ENCODE data around the gene PALD1.

The PALD1 gene

DNA sequence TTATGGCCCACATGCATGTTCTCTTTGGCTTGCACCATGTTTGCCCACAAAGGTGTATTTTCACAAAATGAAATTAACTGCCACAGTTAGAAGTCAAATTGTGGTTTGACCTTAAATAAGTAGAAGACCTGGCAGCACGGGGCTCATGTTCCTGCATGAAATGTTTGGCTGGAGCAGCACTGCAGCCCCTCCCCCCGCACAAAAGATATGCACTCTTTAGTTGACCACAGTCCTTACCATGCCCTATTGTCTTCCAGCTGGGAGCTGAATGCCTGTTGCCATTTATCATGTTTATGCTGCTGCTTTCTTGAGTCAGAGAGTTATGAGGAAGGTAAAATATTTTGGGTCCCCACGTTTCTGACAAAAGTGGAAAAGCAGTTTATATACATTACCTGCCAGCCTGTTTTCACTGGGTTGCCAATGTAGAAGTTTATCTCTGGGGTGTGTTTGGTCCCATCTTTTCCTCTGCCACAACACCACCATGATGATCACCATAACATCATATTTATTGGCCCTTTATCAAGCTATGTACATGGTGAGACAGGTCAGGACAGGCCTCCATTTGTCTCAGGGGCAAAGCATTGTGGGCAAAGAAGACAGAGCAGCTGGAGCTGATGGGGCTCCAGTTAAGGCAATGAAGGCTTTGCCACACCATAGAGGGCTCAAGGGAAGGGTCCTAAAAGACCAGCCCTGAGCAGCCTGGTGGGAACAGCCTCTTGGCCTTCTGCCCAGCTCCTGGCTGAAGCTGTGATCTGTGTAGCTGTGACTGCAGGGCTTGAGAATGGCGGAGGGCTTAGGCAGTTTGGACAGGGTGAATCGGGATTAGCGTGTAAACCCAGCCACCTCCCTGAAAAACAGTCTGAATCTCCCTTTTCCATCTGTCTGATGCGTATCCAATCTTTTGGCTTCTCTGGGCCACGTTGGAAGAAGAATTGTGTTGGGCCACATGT lies 118.6 kb downstream of the PALD1 start:
- DNase-seq (ENCODE audit: low spot score in 2 of 2) (peak in 1 of 2 donors; percentile 2), ATAC-seq (replicated peaks; ENCODE audit: extremely low read depth, poor library complexity, severe bottlenecking) (no peak)
- Mint-ChIP-seq H3K9me3 (no peaks in the 10 kb centered on the region), H3K27me3 (no peaks in the 10 kb centered on the region), H3K4me1 (peaks cover 81% of the 10 kb centered on the region), H3K27ac (ENCODE audit: low read depth) (no peak overlapping the region), H3K36me3 (ENCODE audit: insufficient read depth) (peaks cover 65% of the 10 kb centered on the region), H3K4me3 (peak overlapping the region; percentile 96)

DNA sequence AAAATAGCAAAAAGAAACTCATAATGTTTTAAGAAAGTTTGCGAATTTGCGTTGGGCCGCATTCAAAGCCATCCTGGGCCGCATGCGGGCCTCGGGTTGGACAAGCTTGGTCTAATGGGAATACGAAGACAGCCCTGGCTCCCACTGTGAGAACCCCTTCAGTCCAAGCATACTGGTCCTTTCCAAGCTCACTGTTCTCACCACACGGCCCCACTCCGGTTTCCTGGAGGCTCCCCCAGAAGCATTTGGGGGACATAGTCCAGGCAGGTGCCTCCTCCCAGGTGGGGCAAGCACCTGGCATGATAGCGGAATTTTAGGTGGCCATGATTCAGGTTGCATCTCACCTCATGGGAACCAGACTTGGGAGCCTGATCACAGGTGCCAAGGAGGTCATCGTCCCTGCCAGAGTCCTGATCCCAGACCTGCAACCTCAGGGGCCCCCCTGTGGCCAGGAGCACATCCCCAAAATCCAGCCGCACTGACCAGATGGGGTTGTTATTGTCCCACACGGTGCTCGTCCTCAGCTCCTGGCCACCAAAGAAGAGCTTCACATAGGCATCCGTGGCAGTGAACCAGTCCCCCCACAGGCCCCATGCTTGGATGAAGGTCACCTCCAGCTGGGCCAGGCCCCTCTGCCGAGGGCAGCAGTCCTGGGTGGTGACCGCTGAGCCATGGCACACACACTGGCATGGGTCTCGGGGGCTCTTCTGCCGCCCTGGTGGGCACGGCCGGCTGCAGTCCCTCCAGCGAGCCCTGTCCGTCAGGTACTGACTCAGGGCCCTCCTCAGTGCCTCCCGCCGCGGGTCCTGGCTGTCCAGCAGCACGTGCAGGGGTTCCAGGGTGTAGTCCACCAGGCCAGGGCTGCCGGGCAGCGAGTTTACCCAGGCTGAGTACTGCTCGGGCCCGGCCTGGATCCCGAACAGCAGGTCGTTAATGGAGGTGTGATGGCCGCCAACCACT lies 119.6 kb downstream of the PALD1 start:
- Mint-ChIP-seq H3K9me3 (no peaks in the 10 kb centered on the region), H3K27me3 (no peaks in the 10 kb centered on the region), H3K36me3 (ENCODE audit: insufficient read depth) (peaks cover 71% of the 10 kb centered on the region), H3K27ac (ENCODE audit: low read depth) (peak overlapping the region; percentile 67), H3K4me3 (peak overlapping the region; percentile 96), H3K4me1 (peaks cover 78% of the 10 kb centered on the region)
- ATAC-seq (replicated peaks; ENCODE audit: extremely low read depth, poor library complexity, severe bottlenecking) = no peak
- DNase-seq (ENCODE audit: low spot score in 2 of 2) = peak in 1 of 2 donors; percentile 6

DNA sequence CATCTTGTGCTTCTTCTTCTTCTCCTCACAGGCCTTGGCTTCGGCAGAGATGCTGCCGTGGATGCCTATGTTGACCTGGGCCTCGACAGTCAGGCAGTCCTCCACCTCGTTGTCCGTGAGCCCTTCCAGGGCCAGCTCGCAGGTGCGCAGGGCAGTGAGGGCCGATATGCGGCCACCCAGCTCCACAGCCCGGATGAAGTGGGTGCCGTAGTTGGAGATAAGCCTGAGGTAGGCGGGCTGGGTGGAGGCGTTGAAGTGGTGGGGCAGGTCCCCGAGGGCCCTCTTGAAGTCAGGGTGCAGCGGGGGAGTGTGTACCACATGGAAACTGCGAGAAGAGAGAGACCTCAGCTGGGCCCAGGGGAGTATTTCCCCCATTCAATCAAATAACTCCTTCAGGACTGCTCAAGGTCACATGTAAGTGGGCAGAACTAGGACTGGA lies 120.3 kb downstream of the PALD1 start:
- H3K9me3 Mint-ChIP-seq = no peaks in the 10 kb centered on the region

DNA sequence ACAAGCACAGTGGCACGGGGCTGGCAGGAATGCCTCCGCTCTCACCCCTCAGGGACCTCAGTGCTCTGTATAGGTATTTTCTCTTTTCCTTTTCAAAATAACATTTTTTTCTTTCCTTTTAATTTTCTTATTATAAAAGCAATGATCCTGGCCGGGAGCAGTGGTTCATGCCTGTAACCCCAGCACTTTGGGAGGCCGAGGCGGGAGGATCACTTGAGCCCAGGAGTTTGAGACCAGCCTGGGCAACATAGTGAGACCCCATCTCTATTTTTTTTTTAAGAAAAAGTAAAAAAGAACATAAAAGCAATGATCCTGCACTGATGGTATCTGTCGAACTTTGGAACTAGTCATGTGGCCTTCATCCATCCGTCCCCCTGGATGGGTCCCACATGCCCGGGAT lies 120.8 kb downstream of the PALD1 start:
- no peaks in the 10 kb centered on the region for H3K27me3 Mint-ChIP-seq
- DNase-seq (ENCODE audit: low spot score in 2 of 2) (no peak), ATAC-seq (replicated peaks; ENCODE audit: extremely low read depth, poor library complexity, severe bottlenecking) (no peak)
- peaks cover 73% of the 10 kb centered on the region for H3K36me3 Mint-ChIP-seq (ENCODE audit: insufficient read depth)
- peak overlapping the region; percentile 67 for H3K27ac Mint-ChIP-seq (ENCODE audit: low read depth)
- no peaks in the 10 kb centered on the region for H3K9me3 Mint-ChIP-seq
- H3K4me1 Mint-ChIP-seq = peaks cover 84% of the 10 kb centered on the region
- H3K4me3 Mint-ChIP-seq = peak overlapping the region; percentile 96

More for the DNA sequence above, 120.3 kb downstream of the PALD1 start:
- H3K27ac Mint-ChIP-seq (ENCODE audit: low read depth) = peak overlapping the region; percentile 67
- peak overlapping the region; percentile 96 for H3K4me3 Mint-ChIP-seq
- ATAC-seq (replicated peaks; ENCODE audit: extremely low read depth, poor library complexity, severe bottlenecking) (no peak), DNase-seq (ENCODE audit: low spot score in 2 of 2) (no peak)
- peaks cover 71% of the 10 kb centered on the region for H3K36me3 Mint-ChIP-seq (ENCODE audit: insufficient read depth)
- no peaks in the 10 kb centered on the region for H3K27me3 Mint-ChIP-seq
- H3K4me1 Mint-ChIP-seq = peaks cover 85% of the 10 kb centered on the region

DNA sequence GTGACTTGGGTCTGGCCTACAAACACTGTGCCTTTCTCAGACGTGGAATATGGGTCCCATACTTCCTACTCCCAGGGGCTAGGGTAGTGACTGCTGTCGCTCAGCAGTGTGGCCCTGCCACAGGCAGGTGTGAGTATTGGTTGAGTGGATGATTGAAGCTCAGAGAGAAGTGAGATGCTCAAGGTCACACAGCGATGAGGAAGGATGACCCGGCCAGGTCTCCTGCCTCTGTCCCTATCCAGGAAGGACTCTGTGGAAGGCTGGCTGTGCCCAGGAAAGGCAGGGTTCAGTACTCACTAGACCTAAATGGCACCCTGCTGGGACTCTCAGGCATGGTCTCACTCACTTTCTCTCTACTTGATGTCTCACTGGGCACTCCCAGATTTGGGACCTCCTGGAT lies 121.2 kb downstream of the PALD1 start:
- Mint-ChIP-seq H3K27ac (ENCODE audit: low read depth) (no peak overlapping the region), H3K27me3 (no peaks in the 10 kb centered on the region), H3K9me3 (no peaks in the 10 kb centered on the region), H3K4me3 (peak overlapping the region; percentile 96), H3K36me3 (ENCODE audit: insufficient read depth) (peaks cover 73% of the 10 kb centered on the region), H3K4me1 (peaks cover 81% of the 10 kb centered on the region)
- DNase-seq (ENCODE audit: low spot score in 2 of 2) = no peak
- no peak for ATAC-seq (replicated peaks; ENCODE audit: extremely low read depth, poor library complexity, severe bottlenecking)

DNA sequence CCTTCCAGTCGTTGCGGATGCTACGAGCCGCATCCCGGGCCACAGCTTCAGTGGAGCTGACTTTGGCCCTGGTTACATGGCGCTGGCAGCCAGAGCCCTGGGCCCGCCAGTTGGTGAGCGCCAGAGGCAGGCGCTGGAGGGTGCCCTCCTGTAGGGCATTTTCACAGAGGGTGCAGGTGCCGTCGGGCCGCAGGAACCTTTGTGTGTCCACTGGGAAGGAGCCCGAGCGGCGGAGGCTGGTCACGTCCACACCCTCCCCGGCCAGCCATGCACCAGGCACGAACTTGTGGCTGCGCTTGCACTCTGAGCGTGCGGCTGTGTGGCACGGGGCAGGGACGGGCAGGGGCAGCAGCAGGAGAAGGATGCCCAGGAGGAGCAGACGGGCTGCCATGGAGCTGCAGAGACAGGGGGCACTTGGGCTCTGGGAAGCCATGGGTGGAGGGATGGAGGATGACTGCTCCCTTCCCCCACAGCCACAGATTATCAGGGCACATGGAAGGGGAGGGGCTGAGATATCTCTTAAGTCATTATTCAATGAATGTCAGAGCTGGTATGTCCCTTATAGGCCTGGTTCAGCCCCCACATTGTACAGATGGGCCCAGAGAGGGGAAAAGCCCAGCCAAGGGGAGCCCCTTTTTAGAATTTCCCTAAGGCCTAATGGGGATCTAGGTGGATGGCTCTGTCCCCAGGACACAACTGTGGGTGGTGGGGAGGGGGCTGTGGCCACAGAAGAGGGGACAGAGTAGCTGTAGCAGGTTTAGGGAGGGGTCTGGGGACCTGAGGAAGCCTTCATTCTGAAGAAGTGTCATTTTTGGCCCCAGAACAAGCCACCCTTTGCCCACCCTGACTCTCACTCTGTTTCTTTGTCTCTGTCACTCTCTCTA lies 122.2 kb downstream of the PALD1 start:
- H3K27ac Mint-ChIP-seq (ENCODE audit: low read depth) = peak overlapping the region; percentile 91
- H3K4me3 Mint-ChIP-seq = peak overlapping the region; percentile 96
- H3K27me3 Mint-ChIP-seq = no peaks in the 10 kb centered on the region
- H3K4me1 Mint-ChIP-seq = peaks cover 75% of the 10 kb centered on the region
- H3K9me3 Mint-ChIP-seq = no peaks in the 10 kb centered on the region
- no peak for ATAC-seq (replicated peaks; ENCODE audit: extremely low read depth, poor library complexity, severe bottlenecking)
- no peak for DNase-seq (ENCODE audit: low spot score in 2 of 2)
- peaks cover 66% of the 10 kb centered on the region for H3K36me3 Mint-ChIP-seq (ENCODE audit: insufficient read depth)

DNA sequence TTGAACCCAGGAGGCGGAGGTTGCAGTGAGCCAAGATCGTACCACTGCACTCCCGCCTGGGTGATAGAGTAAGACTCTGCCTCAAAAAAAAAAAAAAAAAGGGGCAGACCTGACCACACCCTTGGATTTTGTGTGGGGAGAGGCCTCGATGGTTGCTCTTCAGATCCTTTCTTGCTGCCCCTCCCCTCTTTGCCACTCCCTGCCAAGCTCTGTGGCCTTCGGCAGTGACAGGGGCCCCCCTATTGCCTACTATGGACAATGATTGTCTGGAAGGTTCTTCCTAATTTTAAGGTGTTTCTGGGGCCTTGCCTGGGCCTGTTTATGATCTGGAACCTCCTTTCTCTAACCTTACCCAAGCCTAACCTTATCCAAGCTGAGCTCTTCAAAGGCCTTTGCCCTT lies 123.2 kb downstream of the PALD1 start:
- H3K9me3 Mint-ChIP-seq = no peaks in the 10 kb centered on the region
- H3K27ac Mint-ChIP-seq (ENCODE audit: low read depth) = peak overlapping the region; percentile 91
- DNase-seq (ENCODE audit: low spot score in 2 of 2) (no peak), ATAC-seq (replicated peaks; ENCODE audit: extremely low read depth, poor library complexity, severe bottlenecking) (no peak)
- no peaks in the 10 kb centered on the region for H3K27me3 Mint-ChIP-seq
- H3K4me3 Mint-ChIP-seq = peak overlapping the region; percentile 96
- peaks cover 65% of the 10 kb centered on the region for H3K4me1 Mint-ChIP-seq
- peaks cover 57% of the 10 kb centered on the region for H3K36me3 Mint-ChIP-seq (ENCODE audit: insufficient read depth)

DNA sequence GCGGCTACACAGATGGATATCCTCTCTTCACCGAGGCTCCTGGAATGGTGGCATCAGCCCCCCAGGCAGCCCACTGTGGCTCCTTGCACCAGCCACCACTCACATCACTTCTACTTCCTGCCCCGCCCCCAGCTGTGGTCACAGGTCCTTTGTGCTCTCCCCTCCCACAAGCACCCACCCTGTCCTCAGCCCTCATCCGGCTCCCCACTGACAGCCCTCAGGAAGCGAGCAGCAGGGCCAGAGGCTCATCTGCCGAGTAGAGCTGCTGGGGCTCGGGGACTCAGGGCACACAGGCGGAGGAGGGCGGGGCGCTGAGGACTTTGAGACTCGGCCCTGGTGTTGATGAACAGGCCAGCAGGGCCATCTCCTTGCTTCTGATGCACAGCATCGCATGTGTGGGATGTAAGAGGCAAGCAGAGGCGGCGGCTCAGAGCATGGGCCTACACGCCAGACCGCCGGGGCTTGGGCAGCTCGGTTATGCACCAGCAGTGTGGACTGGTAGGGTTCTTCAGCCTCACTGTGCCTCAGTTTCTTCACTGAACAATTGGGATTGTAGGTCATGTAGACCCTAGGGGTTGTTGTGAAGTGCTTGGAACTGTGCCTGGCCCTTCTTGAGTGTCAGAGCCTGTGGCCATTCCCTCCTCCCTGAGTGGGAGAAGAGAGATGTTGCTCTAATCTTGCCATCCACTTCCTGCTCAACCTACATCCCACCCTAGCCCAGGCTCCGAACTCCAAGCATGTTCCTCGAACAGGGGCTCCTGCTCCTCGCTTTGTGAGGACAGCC lies 124.3 kb downstream of the PALD1 start, which contains the start of gene PRF1:
Gene PRF1, minus strand, starts transcription at position 77 of the 784 bp plus-strand sequence. CDS start 1,839 bp downstream, outside the sequence.
- Mint-ChIP-seq H3K4me3 (peak within 1 kb of the TSS; percentile 96), H3K36me3 (ENCODE audit: insufficient read depth) (peaks cover 50% of the 10 kb centered on the region), H3K4me1 (peaks cover 64% of the 10 kb centered on the region), H3K27ac (ENCODE audit: low read depth) (peak within 1 kb of the TSS; percentile 91), H3K27me3 (no peaks in the 10 kb centered on the region), H3K9me3 (peaks cover 5% of the 10 kb centered on the region)
- ATAC-seq (replicated peaks; ENCODE audit: extremely low read depth, poor library complexity, severe bottlenecking) (peak; percentile 92), DNase-seq (ENCODE audit: low spot score in 2 of 2) (peak; percentile 71 to 84)

DNA sequence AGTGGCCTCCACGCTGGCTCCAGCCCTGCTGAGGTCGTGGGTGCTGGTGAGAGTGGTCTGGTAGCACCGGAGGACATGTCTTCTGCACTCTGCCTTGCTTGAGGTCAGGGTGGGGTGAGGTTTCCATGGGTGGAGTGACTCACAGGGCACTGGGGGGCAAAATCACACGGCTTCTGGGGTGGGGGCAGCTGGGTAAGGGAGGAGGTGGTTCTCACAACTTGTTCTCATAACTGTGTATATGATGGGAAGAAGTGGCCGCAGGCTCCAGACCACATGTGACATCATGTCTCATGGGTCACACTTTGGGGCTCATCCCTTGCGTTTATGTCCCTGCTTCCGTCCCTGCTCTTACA lies 124.9 kb downstream of the PALD1 start:
- Mint-ChIP-seq H3K4me1 (peaks cover 62% of the 10 kb centered on the region), H3K9me3 (peaks cover 5% of the 10 kb centered on the region), H3K27ac (ENCODE audit: low read depth) (peak overlapping the region; percentile 91), H3K4me3 (peak overlapping the region; percentile 96), H3K36me3 (ENCODE audit: insufficient read depth) (peaks cover 44% of the 10 kb centered on the region), H3K27me3 (no peaks in the 10 kb centered on the region)
- DNase-seq (ENCODE audit: low spot score in 2 of 2) = peak; percentile 41 to 56
- peak; percentile 45 for ATAC-seq (replicated peaks; ENCODE audit: extremely low read depth, poor library complexity, severe bottlenecking)

DNA sequence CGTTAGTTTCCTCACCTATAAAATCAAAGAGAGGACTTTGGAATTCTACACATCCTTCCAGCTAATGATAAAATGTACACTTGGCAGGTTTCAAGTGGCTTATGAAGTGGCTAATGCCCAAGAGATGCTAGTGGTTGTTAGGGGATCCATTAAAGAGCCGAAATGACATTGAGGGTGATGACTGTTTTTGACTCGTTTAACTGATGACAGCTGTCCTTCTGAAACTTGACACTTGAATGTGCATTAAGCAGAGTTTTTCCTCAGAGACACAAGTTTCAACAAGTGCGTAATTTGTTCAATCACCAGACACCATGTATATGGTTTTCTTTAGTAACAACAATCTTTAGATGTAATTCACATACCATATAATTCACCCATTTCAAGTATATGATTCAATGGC lies 125.5 kb downstream of the PALD1 start:
- H3K4me1 Mint-ChIP-seq = peaks cover 55% of the 10 kb centered on the region
- no peak for ATAC-seq (replicated peaks; ENCODE audit: extremely low read depth, poor library complexity, severe bottlenecking)

DNA sequence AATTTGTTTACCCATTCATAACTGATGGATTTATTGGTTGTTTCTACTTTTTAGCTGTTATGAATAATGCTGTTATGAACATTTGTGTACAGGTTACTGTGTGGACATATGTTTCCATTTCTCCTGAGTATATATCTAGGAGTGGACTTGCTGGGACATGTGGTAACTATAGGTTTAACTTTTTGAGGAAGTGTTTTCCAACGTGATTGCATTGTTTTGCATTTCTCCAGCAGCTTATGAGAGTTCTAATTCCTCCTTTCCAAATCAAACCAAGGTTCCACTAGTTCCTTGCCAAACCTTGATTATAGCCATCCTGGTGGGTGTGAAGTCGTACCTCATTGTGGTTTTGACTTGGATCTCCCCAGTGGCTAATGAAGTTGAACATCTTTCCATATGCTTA lies 126.6 kb downstream of the PALD1 start:
- DNase-seq (ENCODE audit: low spot score in 2 of 2) (no peak), ATAC-seq (replicated peaks; ENCODE audit: extremely low read depth, poor library complexity, severe bottlenecking) (no peak)
- Mint-ChIP-seq H3K27ac (ENCODE audit: low read depth) (peak overlapping the region; percentile 91), H3K27me3 (no peaks in the 10 kb centered on the region), H3K36me3 (ENCODE audit: insufficient read depth) (peaks cover 27% of the 10 kb centered on the region), H3K9me3 (peaks cover 5% of the 10 kb centered on the region), H3K4me3 (no peak overlapping the region), H3K4me1 (peaks cover 55% of the 10 kb centered on the region)

More for the DNA sequence above, 125.5 kb downstream of the PALD1 start:
- Mint-ChIP-seq H3K36me3 (ENCODE audit: insufficient read depth) (peaks cover 37% of the 10 kb centered on the region), H3K9me3 (peaks cover 5% of the 10 kb centered on the region), H3K27me3 (no peaks in the 10 kb centered on the region), H3K27ac (ENCODE audit: low read depth) (peak overlapping the region; percentile 91), H3K4me3 (peak overlapping the region; percentile 96)
- DNase-seq (ENCODE audit: low spot score in 2 of 2) = no peak

Data from central memory CD8-positive, alpha-beta T cell (primary cell).